NOMO-1 (cell line): ENCODE data around the gene MEGF11.
A peak's percentile ranks its signal among the peaks of the same experiment; 100 is the strongest.
"Not testable (repeated sequence)": the region's sequence is repeated elsewhere in the genome, so short reads cannot be mapped to it uniquely, and the experiment has no call there.

ENCODE experiments used
- DNase-seq, 2 experiments: peaks; one replicate each; lab custom pipeline; 2025; ENCODE audit not compliant: unreplicated experiment in 2 of 2; lab: John Stamatoyannopoulos, UW

The MEGF11 gene

DNA sequence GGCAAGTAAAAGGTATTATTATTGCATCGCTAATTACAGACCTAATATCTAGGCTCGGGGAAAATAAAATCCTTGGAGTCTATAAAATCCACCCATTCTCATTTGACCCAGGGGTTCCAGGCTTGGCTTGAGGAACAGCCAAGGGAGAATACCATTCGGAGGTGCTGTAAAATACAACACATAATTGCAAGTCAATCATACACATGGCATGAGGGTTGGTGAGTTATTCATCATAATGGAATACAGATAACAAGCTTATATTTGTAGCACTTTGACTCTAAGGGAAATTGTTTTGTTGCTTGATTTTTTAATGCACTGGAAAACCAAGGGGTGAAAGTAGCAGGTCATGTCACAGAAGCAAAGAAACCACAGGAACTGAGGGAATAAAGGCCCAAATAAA is 23.0 kb upstream of the MEGF11 start:
- DNase-seq = no peak

DNA sequence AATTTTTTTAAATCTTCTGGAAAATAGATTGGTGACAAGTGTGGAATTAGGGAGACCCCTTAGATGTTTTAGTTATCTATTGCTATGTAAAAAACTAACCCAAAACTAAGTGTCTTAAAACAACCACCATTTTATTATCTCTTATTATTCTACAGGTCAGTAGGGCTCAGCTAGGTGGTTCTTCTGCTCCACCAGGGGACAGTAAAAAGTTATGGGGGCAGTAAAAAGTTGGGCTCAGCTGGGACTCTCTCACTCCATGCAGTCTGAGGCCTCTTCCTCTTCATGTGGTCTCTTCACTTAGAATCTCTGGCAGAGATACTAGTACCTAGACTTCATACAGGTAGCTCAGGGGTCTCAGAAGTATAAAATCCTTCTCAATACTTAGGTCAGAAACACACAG is 21.8 kb upstream of the MEGF11 start:
- DNase-seq = no peak

DNA sequence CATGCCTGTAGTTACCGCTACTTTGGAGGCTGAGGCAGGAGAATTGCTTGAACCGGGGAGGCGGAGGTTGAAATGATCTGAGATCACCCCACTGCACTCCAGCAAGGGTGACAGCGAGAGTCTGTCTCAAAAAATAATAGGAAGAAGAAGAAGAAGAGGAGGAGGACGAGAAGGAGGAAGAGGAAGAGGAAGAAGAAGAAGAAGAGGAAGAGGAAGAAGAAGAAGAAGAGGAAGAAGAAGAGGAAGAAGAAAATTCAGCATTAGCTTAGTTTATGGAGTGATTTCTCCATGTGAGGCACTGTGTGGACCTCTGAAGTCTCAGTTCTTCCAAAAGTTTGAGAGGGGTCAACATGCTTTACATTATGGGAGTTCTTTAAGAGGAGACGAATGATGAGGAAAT is 17.4 kb upstream of the MEGF11 start:
- DNase-seq = no peak

DNA sequence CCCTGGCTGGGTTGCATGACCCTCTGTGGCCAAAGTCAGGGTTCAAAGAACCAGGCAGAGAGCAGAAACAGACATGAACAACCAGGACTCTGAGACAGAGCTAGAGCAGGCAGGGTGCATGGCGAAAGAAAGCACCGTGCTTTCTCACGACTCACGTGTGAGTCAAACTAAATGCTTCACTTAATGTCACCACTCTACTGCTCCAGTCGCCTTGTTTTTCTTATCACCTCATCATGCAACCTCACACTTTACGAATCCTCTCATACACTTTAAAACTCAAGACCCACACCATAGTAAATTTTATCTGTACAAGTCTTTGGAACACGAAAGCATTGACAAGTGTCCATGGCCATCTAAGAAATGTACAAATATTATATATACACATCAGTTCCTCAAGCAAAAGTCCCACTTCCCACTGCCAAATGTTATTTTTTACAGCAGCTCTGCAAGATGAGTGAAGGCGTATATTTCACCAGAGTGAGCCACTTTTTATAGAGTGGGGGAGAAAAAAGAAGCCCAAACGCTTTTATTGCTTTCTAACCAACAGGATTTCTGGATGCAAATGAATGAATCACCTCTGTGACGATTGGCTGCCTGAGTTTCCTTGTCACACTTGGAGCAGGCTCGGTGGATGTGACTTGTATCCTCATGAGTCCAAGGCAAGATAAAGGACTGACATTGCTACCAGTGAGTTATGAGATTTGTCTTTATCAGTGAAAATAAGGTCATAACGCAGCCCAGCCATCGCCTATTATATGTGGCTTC is 16.0 kb upstream of the MEGF11 start:
- DNase-seq = peak; percentile 93 to 96

DNA sequence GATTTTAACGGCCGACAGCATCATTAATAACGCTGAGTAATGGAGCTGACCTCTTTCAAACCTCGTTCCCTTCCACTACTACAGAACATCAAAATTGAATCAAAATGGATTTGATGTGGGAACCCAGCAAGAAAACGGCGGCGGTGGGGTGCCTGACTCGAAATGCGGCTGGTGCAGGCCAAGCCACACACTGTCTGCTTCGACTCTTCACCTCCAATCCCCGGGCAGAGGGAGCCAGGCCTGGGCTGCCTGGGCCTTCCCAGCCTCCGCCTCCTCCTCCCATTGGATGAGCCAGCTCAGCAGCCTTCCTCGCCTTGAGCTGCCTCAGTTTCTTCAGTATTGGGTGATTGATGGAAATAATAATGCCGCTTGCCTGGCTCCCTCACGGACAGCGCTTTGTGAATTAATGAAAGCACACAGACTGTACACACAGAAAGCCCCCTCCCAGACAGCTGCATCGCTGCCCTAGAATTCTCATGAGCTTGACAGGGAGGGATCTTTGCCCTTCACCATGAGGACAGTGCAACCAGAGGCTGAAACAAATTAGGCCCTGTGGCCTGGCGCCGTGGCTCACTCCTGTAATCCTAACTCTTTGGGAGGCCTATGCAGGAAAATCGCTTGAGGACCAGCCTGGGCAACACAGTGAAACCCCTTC is 11.4 kb upstream of the MEGF11 start:
- DNase-seq = no peak

DNA sequence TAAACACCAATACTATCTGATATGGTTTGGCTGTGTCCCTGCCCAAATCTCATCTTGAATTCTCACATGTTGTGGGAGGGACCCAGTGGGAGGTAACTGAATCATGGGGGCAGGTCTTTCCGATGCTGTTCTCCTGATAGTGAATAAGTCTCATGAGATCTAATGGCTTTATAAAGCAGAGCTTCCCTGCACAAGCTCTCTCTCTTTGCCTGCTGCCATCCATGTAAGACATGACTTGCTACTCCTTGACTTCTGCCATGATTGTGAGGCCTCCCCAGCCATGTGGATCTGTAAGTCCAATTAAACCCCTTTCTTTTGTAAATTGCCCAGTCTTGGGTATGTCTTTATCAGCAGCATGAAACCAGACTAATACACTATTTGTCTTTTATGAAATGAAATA is 9.3 kb upstream of the MEGF11 start:
- not testable (repeated sequence) for DNase-seq

DNA sequence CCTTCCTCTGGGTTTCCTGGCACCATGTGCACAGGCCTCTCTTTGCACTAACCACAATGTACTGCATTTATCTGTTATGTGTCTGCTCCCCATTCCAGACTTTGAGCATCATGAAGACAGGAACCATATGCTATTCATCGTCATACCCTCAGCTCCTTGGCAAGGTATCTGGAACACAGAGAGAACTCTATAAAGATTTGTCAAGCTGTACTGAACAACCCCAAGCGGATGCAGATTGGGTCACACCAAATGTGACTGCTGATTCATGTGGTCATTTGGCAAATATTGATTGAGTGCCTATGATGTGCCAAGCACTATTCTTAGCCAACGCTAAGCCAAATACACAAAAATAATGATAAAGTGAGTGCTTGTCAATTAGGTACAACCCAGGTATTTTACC is 7.5 kb upstream of the MEGF11 start:
- DNase-seq = no peak

DNA sequence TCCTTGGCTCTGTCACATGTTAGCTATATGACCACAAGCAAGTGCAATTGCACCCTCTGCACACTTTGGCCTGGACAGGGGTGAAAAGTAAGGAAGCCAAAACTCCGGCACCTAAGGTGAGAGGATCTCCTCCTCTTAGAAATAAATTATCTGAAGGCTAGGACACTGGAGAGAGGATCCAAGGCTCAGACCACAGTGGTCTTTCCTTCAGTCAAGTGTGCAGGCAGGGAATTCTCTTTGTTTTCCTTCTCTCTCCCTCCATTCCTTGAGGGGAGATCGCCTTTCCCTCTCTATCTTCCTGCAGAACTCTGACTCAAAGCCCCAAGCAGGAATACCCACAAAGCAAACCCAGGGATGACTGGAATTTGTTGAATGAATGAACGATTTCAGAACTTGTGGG is 3.1 kb upstream of the MEGF11 start:
- DNase-seq = no peak

DNA sequence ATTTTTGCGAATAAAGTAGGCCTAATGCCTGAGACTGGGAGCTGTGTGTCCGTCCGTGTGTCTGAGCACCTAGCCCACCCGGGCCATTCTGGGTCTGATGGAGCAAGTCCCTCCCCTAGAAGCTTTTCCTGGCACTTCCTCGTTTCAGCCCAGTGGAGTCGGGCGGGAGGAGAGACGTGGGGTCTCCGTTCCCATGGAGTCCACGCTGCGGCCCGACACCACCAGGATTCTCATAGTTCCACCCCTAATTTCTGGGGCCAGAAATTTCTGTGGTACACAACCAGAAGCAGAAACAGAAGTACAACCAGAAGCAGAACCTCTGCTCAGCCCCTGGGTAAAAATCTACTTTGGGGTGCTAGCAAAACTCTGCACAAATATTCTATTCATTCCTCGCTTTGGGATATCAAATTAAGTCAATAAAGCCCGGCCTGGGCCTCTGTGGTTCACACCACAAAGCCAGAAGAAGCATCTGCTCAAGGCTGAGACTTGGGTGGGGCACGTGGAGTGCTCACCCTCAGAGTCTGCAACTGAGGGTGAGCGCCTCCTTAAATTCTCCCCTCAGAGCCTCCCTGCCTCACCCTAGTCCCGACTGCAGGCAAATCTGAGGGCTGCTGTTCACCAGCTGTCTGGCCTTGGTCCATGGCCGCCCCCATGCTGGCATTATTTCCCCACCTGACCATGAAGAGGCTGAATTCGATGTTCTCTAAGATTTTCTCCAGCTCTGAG is 1.6 kb upstream of the MEGF11 start:
- DNase-seq = no peak

DNA sequence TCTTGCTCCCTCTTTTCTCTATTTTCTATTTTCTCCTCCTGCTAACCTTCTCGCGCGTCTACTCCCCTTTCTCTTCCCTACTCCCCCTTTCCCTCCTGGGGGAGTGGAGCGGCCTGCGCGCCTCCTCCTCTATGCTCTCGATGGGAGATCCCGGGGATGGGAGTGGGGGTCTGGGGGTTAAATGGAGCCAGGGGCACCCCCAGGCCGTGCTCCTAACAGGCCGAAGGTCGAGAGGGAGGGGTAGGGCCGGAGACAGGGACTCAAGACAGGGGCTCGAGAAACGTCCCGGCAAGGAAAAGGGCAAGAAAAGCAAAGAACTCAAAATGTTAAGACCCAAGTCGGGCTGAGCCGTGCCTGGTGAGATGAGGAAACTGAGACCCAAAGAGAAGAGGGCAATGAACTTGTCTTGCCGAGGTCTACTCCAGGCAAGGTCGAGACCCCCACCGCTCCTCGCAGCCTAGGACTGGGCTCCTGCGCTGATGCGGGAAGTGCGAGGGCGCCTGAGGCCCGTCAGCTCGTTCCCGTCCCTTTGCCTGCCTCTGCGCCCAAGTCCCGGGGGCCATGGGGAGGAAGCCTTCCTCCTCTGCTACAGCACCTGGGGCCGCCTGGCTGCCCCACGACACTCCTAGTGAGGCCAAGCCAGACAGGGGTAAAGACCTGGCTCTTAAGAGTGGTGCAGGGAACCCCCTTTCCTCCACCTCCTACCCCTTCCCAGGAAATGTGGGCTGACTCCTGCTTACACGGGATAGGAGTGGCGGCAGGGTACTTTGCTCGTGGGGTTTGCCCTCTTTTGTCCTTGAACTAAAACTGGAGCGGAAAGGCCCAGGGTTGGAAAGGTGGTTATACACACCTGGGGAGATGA is 770 bp upstream of the MEGF11 start:
- no peak for DNase-seq

DNA sequence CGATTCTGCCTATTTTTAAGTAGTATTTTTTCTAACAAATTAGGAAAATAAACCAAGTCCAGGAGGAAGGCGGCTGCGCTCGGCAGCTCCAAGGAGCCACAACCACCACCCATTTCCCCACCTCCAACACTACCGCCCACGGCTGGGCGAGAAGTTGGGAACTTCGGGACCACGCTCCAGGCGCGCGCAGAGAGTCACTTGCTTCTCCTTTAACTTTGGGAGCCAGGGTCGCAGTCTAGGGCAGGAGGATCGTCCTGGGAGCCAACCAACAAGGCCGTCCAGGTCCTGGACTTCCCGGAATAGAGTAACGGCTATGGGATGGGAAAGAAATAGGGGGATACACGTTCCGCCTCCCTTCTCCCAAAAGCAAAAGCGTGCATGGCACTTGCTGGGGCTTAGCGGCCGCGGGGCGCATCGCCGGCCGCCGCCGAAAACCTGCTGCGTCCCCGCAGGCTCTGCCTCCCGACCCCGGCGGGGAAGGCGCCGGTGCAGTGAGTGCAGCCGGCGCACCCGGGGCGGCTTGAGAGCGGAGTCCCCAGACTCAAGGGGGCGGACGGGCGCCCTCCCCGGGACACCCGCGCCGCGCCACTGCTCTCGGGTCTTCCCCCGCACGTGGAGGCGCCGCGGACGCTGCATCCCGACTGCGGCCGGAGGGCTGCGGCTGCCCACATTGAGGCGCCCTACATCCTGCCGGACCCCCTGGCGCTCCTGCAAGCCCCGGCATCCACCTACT is 699 bp downstream of the MEGF11 start:
- DNase-seq = peak in 1 of 2 experiments; percentile 26

DNA sequence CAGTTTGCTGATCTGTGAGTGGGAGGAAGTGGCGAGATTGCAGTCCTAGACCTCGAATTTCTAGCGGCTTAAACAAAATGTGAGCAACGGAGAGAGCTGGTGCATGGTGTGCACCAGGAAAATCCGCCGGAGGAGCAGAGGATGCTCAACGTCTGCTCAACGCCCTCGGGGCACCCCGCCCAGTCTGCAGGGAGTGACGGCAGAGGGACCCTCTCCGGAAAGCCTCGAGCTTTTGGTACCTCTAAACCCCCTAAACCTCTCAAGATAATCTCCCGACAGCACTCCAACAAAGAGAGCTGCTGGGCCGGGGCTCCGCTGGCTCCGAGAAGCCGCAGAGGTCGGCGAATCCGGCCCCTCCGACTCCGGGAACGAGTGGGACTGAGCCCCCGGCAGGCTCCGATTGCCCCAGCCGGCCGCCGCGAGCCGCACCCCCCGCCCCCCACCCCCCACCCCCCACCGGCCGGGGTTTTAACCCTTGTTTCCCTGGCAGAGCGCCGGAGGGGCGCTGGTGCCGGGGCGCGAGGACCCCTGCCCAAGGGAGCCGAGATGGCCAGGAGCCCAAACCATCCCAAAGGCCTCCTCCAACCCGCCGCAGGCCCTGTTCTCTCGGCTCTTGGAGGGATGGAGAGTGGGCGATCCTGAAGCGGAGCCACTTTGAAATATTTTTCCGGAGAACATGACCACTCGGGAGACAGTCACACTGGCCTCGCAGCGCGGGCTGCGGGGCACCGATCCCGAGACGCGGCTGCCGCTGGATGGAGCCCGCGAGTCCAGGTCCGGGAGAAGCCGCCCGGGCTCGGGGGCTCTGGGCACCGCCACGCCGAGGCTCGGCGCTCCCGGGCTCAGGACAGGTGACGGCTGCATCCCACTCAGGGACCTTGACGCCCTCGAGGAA is 1.5 kb downstream of the MEGF11 start:
- peak; percentile 28 to 41 for DNase-seq

DNA sequence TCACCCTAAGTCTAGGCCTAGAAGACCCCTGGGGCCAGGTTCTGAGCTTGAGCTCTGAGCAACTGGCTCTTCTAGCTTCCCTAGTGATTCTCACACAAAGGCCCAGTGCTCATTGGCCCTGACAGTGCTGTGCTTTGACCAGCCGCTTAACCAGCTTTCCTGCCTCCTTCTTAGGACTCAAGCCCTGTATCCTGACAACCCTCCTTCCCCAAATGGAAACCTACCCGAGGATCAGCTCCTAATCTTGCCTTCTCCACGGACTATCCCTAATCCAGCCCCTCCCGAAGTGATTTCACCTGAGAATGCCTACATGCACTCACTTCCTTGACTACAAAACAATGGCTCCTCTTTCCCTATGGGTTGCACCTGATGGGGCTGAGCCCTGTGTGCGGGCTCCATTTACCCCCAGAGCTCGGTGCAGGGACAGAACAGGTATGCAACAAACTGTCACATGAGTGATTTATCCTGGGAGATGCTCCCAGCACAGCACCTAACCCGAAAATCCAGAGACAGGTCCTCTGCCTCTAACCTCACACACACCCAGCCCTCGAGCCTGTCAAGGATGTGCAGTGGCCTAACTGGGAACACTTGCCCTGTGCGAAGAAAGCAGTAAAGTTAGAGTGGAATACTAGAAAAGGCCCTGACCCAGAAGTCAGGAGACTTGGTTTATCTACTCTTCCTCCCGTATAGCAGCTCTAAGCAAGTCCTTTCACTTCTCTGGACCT is 2.3 kb downstream of the MEGF11 start:
- no peak for DNase-seq

DNA sequence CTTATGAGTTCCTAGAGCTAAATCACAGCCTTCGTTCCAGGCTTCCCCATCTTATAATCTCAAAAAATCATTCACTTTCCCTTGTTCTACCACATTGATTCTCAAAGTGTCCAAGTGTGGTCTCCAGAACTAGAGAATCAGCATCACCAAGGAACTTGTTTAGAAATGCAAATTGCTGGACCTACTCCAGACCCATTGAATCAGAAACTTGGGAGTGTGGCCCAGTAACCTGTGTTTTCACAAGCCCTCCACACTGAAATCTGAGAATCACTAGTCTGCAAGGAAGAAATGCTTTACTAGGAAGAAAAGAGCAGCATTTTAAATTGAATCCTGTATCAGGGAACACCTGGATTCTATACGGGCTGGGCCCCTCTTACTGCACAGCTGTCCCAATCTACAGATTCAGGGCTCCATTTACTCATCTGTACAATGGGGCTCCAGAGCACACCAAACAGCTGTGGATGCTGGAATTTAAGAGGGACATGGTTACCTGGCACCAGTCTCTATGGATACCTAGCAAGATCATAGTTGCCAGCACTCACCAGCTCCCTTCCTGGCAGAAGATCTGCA is 3.9 kb downstream of the MEGF11 start:
- DNase-seq = no peak

DNA sequence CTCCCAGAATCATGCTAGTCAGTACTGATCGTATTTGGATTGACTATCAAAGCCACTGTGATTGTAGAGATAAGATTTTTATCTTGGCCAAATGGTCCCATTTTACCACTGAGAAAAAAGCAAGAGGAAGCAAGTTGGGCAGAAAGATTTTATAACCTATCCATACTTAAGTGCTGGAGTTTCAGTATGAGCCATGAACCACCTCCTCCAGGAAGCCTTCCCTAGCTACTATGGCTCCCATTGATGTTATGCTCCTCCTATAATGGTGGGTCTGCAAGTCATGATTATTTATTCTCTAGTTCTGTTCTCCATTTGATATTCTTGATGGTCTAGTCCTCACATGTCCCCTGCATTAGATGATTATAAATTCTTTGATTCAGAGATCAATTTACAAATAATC is 6.6 kb downstream of the MEGF11 start:
- no peak for DNase-seq

DNA sequence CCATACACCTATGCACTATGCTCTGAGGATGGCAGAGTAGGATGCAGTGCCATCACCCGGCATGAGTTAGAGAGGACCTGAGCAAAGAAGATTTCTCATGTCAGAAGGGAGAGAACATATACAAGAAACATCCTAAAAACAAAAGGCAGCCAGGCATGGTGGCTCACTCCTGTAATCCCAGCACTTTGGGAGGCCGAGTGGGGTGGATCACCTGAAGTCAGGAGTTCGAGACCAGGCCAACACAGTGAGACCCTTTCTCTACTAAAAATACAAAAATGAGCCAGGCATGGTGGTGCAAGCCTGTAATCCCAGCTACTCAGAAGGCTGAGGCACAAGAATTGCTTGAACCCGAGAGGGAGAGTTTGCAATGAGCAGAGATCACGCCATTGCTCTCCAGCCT is 7.7 kb downstream of the MEGF11 start:
- not testable (repeated sequence) for DNase-seq

DNA sequence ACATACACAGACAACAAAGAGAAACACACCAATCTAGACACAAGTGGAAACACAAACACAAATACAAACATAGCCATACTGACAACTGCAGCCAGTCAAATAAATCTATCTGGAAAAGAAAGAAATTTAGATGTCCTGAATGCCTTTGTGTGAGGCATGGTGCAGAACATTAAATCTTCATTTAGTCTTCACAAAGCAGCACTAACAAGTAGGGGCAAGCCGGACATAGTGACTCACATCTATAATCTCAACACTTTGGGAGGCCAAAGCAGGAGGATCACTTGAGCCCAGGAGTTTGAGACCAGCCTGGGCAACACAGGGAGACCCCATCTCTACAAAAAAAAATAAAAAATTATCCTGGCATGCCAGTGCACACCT is 11.7 kb downstream of the MEGF11 start:
- DNase-seq = no peak
